Transverse colon (tissue), 4 donors: Measurements from ENCODE around the gene DTWD2. TPM values are rescaled to one million over a fixed set of nuclear protein-coding genes. Genes with fewer than 3 reads are reported as not detected.

Source experiments
- DNase-seq: peaks from one replicate; pipeline ENCODE4 v3.0.0-alpha.2; 2019
- H3K27ac ChIP-seq, 4 donors: fragments of 200-600 bp; sonication (generic); 2 replicates each; pipeline ENCODE4 v1.5.1; 2016 to 2018; ENCODE audit warnings: inconsistent platforms in 4 of 4
- H3K27me3 ChIP-seq: fragments of 200-600 bp; sonication (generic); 2 replicates; pipeline ENCODE4 v1.5.1; 2017; ENCODE audit warnings: inconsistent platforms
- H3K36me3 ChIP-seq, 4 donors: fragments of 200-600 bp; sonication (generic); 2 replicates each; pipeline ENCODE4 v1.5.1; 2017 to 2019; ENCODE audit warnings: inconsistent platforms in 4 of 4
- H3K4me1 ChIP-seq, 4 donors: fragments of 200-600 bp; sonication (generic); 2 replicates each; pipeline ENCODE4 v1.5.1; 2017 to 2020; ENCODE audit warnings: inconsistent platforms in 4 of 4
- H3K4me3 ChIP-seq, 4 donors: fragments of 200-600 bp; sonication (generic); 1 replicate in 1 of 4; 2 replicates in 3 of 4; pipeline versions ENCODE4 v1.5.1 to v1.6.1; 2017 to 2019; ENCODE audit warnings: inconsistent platforms in 4 of 4
- H3K9me3 ChIP-seq, 2 donors: fragments of 200-600 bp; sonication (generic); 2 replicates each; pipeline ENCODE4 v1.5.1; 2017 to 2019; ENCODE audit warnings: inconsistent platforms in 2 of 2
- EP300 ChIP-seq: sonication (generic); formaldehyde crosslinking; IDR thresholded peaks from one replicate; pipeline ENCODE4 v1.6.1; 2017; ENCODE audit warnings: antibody characterized with exemption, low read depth
- POLR2A ChIP-seq: fragments of 450-650 bp; IDR thresholded peaks from one replicate; pipeline ENCODE4 v1.6.1; 2016; ENCODE audit warnings: antibody characterized with exemption, mild to moderate bottlenecking, moderate library complexity
- POLR2AphosphoS5 ChIP-seq, 3 donors: sonication (generic); formaldehyde crosslinking; IDR thresholded peaks; one replicate each; pipeline ENCODE4 v1.6.1; 2016; ENCODE audit warnings: antibody characterized with exemption in 3 of 3
- WGBS, 2 donors: methylation state at CpG; one replicate each; pipeline ENCODE4 v1.1.5; 2018; ENCODE audit warnings: low coverage in 1 of 2; 5-methylcytosine and 5-hydroxymethylcytosine counted together
- in situ Hi-C, 4 donors: fragments of 200-750 bp; cut with MboI; loops; one replicate each; pipeline versions ENCODE4 v1.15.0 to v1.15.1; 2017; ENCODE audit warnings: low sequenced_read_pairs in 3 of 4, low pct_ligation_motif_present in 1 of 4, low pct_unique_long_range_greater_than_20kb in 1 of 4
- intact Hi-C: fragments of 100-400 bp; cut with DNase I; formaldehyde crosslinking; loops from one replicate; pipeline ENCODE4 v1.15.1; 2023; ENCODE audit warnings: low total_unique reads
- total RNA-seq, 4 donors: library from RNA; depleted of rRNA; stranded (reverse); fragments of >200 nt; gene quantifications; one replicate each; pipeline ENCODE4 v1.1.0, GENCODE V29; 2016
- TF ChIP-seq, protein P1 (sequence below), 5 experiments: fragments of 200-600 bp in 3 of 5; fragments of 450-650 bp in 2 of 5; sonication (generic) in 3 of 5; IDR thresholded peaks; 1 replicate in 2 of 5; 2 replicates in 3 of 5; pipeline ENCODE4 v1.5.1; 2016 to 2017; ENCODE audit warnings: antibody characterized with exemption in 5 of 5, inconsistent platforms in 3 of 5, mild to moderate bottlenecking in 2 of 5, moderate library complexity in 1 of 5

DTWD2 gene
- total RNA-seq, 4 donors from 2014 or later = 13.1 to 34.0 (median 23.0) TPM

DNA sequence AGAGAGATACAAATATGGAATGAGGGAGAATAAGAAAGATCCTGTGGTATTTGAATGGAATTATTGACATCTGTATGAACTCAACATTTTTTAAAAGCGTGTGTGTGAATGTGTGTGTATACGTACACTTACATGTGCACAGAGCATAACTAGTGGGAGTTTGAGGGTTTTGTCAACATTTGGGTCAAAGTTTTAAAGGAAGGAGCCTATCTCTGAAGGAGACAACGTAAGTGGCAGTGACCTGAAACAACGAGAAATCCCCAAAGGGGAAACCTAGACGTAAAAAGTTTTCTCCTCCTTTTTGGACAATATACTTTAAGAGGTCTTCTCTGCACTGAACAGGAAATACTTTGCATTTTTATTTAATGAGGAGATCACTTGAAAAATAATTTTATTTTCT is 40.2 kb upstream of the DTWD2 start:
- Histone ChIP-seq H3K9me3 (peaks cover 3 to 8% of the 10 kb centered on the region in 2 donors), H3K36me3 (no peaks in the 10 kb centered on the region), H3K4me1 (peaks cover 0 to 1% (median 0%) of the 10 kb centered on the region in 4 donors), H3K27ac (no peak overlapping the region), H3K4me3 (no peak overlapping the region), H3K27me3 (no peaks in the 10 kb centered on the region)
- 73 to 87% methylated on average over 5 of the region's 5 CpGs for WGBS, 2 donors
- intact Hi-C loops (no loop called here), in situ Hi-C loops (no loop called here)
- DNase-seq = no peak
- TF ChIP-seq POLR2A (no peak), EP300 (no peak), POLR2AphosphoS5 (IDR thresholded peaks at IDR 0.05) (no peak)
- TF ChIP-seq, protein P1, sequence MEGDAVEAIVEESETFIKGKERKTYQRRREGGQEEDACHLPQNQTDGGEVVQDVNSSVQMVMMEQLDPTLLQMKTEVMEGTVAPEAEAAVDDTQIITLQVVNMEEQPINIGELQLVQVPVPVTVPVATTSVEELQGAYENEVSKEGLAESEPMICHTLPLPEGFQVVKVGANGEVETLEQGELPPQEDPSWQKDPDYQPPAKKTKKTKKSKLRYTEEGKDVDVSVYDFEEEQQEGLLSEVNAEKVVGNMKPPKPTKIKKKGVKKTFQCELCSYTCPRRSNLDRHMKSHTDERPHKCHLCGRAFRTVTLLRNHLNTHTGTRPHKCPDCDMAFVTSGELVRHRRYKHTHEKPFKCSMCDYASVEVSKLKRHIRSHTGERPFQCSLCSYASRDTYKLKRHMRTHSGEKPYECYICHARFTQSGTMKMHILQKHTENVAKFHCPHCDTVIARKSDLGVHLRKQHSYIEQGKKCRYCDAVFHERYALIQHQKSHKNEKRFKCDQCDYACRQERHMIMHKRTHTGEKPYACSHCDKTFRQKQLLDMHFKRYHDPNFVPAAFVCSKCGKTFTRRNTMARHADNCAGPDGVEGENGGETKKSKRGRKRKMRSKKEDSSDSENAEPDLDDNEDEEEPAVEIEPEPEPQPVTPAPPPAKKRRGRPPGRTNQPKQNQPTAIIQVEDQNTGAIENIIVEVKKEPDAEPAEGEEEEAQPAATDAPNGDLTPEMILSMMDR (IDR thresholded peaks at IDR 0.05) = no peak

DNA sequence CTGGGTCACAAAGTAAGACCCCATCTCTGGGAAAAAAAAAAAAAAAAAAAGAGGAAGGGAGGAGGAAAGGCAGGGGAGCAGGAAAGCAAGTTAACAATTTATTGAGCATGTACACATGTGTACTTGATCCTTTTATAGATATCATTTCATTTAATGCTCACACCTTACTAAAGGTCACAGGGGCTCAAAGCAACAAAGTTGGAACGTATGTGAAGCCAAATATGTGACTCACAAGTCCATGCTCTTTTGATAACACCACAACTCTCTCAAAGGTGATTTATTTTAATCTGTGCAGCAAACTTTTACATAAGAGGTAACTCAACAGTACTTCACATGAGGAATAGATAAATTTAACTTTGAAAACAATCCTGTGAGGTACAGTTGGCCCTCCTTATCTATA is 34.4 kb upstream of the DTWD2 start:
- peaks cover 0 to 15% (median 0%) of the 10 kb centered on the region in 4 donors for H3K4me1 ChIP-seq
- intact Hi-C loops (no loop called here), in situ Hi-C loops (loop anchor here in 2 of 4 donors (25.0 kb wide), 1 partner anchor 390 kb away; no protein-coding TSS in a partner anchor)
- DNase-seq = no peak
- H3K27me3 ChIP-seq = no peaks in the 10 kb centered on the region
- no peak overlapping the region for H3K4me3 ChIP-seq
- H3K9me3 ChIP-seq = peaks cover 3 to 8% of the 10 kb centered on the region in 2 donors
- TF ChIP-seq POLR2AphosphoS5 (IDR thresholded peaks at IDR 0.05) = no peak
- TF ChIP-seq, protein P1 (IDR thresholded peaks at IDR 0.05) = no peak
- TF ChIP-seq EP300 = no peak
- TF ChIP-seq POLR2A = no peak
- 20 to 31% methylated on average over 1 of the region's 1 CpG for WGBS, 2 donors
- no peaks in the 10 kb centered on the region for H3K36me3 ChIP-seq
- H3K27ac ChIP-seq = no peak overlapping the region

DNA sequence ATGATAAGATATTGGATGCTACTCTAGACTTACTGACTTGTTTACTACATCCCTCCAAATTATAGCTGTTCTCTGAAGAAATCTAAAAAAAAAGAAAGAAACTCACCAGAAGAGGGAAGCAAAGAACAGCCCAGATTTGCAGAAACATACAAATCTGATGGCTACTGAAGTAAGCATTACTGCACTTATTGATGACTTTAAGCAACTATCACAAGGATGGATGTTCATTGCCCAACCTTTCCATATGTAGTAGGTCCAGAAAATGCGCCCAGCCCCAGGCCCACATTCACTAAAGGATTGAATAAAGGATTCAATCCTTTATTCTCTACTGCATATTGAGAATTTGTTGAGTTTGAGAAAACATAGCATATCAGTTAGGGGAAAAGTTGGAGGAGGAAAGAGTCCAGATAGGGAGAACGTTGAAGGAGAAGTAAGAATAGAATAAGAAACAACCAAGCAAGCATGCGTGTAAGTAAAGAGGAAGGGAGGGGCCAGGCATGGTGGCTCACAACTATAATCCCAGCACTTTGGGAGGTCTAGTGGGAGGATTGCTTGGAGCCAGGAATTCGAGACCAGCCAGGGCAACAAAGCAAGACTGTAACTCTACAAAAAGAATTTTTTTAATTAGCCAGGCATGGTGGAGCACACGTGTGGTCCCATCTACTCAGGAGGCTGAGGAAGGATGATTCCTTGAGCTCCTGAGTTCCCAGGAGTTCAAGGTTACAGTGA is 33.8 kb upstream of the DTWD2 start:
- Histone ChIP-seq H3K9me3 (peaks cover 3 to 8% of the 10 kb centered on the region in 2 donors), H3K36me3 (no peaks in the 10 kb centered on the region), H3K27ac (peak overlapping the region in 1 of 4 donors; percentile 37), H3K4me3 (no peak overlapping the region), H3K27me3 (no peaks in the 10 kb centered on the region), H3K4me1 (peaks cover 0 to 15% (median 0%) of the 10 kb centered on the region in 4 donors)
- intact Hi-C loops (no loop called here), in situ Hi-C loops (loop anchor here in 2 of 4 donors (25.0 kb wide), 1 partner anchor 390 kb away; no protein-coding TSS in a partner anchor)
- DNase-seq = no peak
- TF ChIP-seq, protein P1 (IDR thresholded peaks at IDR 0.05) = peak; percentile 28 to 38 (median 36)
- TF ChIP-seq EP300 (no peak), POLR2AphosphoS5 (IDR thresholded peaks at IDR 0.05) (no peak), POLR2A (no peak)
- 62 to 63% methylated on average over 3 to 5 of the region's 5 CpGs for WGBS, 2 donors

DNA sequence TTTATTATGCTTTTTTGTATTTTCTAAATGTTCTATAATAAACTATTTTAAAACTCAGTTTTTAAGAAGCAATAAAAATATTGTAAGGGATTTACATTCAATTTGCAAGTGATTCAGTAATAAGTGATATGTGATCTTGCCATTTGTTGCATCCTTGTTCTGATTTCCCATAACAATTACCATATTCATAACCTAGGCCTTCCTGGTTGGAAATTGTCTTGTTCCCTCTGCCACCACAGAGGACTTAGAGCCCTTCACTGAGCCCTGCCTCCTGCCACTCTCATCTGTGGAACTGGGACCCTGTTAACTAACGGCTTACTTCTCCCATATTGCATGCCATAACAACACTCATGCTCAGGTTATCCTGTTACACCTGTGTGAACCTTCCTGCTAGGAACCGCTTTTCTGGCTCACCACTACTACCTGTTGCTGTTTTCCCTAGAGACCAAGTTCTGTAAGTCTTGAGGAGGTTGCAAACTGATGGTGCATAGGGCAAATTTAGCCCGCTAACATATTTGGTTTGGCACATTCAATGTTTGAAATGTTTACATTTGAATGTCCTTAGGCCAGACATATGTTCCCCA is 32.9 kb upstream of the DTWD2 start:
- Histone ChIP-seq H3K9me3 (peaks cover 3 to 8% of the 10 kb centered on the region in 2 donors), H3K27me3 (no peaks in the 10 kb centered on the region), H3K4me1 (peaks cover 0 to 15% (median 0%) of the 10 kb centered on the region in 4 donors), H3K36me3 (no peaks in the 10 kb centered on the region), H3K4me3 (no peak overlapping the region), H3K27ac (no peak overlapping the region)
- WGBS, 2 donors = 87 to 90% methylated on average over 2 to 3 of the region's 3 CpGs
- no peak for DNase-seq
- intact Hi-C loops (no loop called here), in situ Hi-C loops (loop anchor here in 2 of 4 donors (25.0 kb wide), 1 partner anchor 391 kb away; no protein-coding TSS in a partner anchor)
- TF ChIP-seq EP300 (no peak), POLR2AphosphoS5 (IDR thresholded peaks at IDR 0.05) (no peak), POLR2A (no peak)
- TF ChIP-seq, protein P1 (IDR thresholded peaks at IDR 0.05) = no peak
